Neural cell (in vitro differentiated cells): ENCODE data around the gene TRIM14. TPM values are rescaled to one million over a fixed set of nuclear protein-coding genes. Genes with fewer than 3 reads are reported as not detected.

ENCODE experiments used
- H2AFZ ChIP-seq: fragments of 200-600, 300-800 bp; sonication (generic), shearing (Covaris generic); 2 replicates; pipeline ENCODE4 v1.6.0; 2014; ENCODE audit warnings: low read depth, mild to moderate bottlenecking, antibody characterized with exemption, low read length, moderate library complexity
- H3F3A ChIP-seq: fragments of 200-600 bp; shearing (Covaris generic); 2 replicates; pipeline ENCODE4 v1.6.1; 2016; ENCODE audit warnings: mild to moderate bottlenecking, moderate library complexity, mixed read lengths, antibody characterized with exemption, low read length; ENCODE audit not compliant: insufficient read depth, poor library complexity, severe bottlenecking
- H3K27ac ChIP-seq: fragments of 200-600, 300-800 bp; sonication (generic), shearing (Covaris generic); 2 replicates; pipeline ENCODE4 v1.5.1; 2014; ENCODE audit warnings: mild to moderate bottlenecking, low read length, moderate library complexity
- H3K27me3 ChIP-seq: fragments of 300-800, 200-600 bp; sonication (generic), shearing (Covaris generic); 2 replicates; pipeline ENCODE4 v1.6.0; 2014; ENCODE audit warnings: mild to moderate bottlenecking, low read depth, low read length, moderate library complexity; ENCODE audit not compliant: insufficient read depth
- H3K36me3 ChIP-seq: fragments of 300-800, 200-600 bp; sonication (generic), shearing (Covaris generic); 2 replicates; pipeline ENCODE4 v1.5.1; 2014; ENCODE audit warnings: mild to moderate bottlenecking, antibody characterized with exemption, low read length, moderate library complexity; ENCODE audit not compliant: insufficient read depth
- H3K4me2 ChIP-seq: fragments of 300-800, 200-600 bp; sonication (generic), shearing (Covaris generic); 2 replicates; pipeline ENCODE4 v1.6.0; 2014; ENCODE audit warnings: mild to moderate bottlenecking, low read length
- H3K4me3 ChIP-seq: fragments of 300-800, 200-600 bp; sonication (generic), shearing (Covaris generic); 2 replicates; pipeline ENCODE4 v1.5.1; 2014; ENCODE audit warnings: mild to moderate bottlenecking, low read length, moderate library complexity
- H3K79me2 ChIP-seq: fragments of 200-600 bp; shearing (Covaris generic); replicated peaks from 2 replicates; pipeline ENCODE4 v1.6.0; 2014; ENCODE audit warnings: mild to moderate bottlenecking, low read length, moderate library complexity; ENCODE audit not compliant: insufficient read depth
- H3K9ac ChIP-seq: fragments of 300-800, 200-600 bp; sonication (generic), shearing (Covaris generic); 2 replicates; pipeline ENCODE4 v1.6.1; 2016; ENCODE audit warnings: mild to moderate bottlenecking, low read length, mixed read lengths
- H3K9me2 ChIP-seq: fragments of 200-600 bp; shearing (Covaris generic); 2 replicates; pipeline ENCODE4 v1.6.1; 2016; ENCODE audit warnings: mild to moderate bottlenecking, low read length, mixed read lengths; ENCODE audit not compliant: insufficient read depth
- H3K9me3 ChIP-seq: fragments of 200-600, 300-800 bp; sonication (generic), shearing (Covaris generic); 2 replicates; pipeline ENCODE4 v1.6.1; 2016; ENCODE audit warnings: mild to moderate bottlenecking, mixed run types, low read length, moderate library complexity, mixed read lengths
- H4K20me1 ChIP-seq: fragments of 200-600 bp; shearing (Covaris generic); 2 replicates; pipeline ENCODE4 v1.6.1; 2016; ENCODE audit warnings: mild to moderate bottlenecking, mixed run types; ENCODE audit not compliant: insufficient read depth
- CTCF ChIP-seq: fragments of 450-650 bp; IDR thresholded peaks from 2 replicates; pipeline ENCODE4 v1.5.1; 2014; ENCODE audit warnings: antibody characterized with exemption, mild to moderate bottlenecking, moderate library complexity; ENCODE audit not compliant: poor library complexity, severe bottlenecking
- EP300 ChIP-seq: fragments of 450-650 bp; conservative IDR thresholded peaks from 2 replicates; pipeline ENCODE4 v1.6.1; 2014; ENCODE audit warnings: antibody characterized with exemption, mild to moderate bottlenecking, moderate library complexity; ENCODE audit not compliant: poor library complexity, severe bottlenecking
- EZH2 ChIP-seq: fragments of 200-600, 300-800 bp; shearing (Covaris generic), sonication (generic); IDR thresholded peaks from 2 replicates; pipeline ENCODE4 v1.6.1; 2014; ENCODE audit warnings: antibody characterized with exemption, low read length, borderline replicate concordance, mild to moderate bottlenecking; ENCODE audit not compliant: insufficient read depth, poor library complexity, severe bottlenecking
- MXI1 ChIP-seq: fragments of 450-650 bp; conservative IDR thresholded peaks from 2 replicates; pipeline ENCODE4 v1.6.1; 2014; ENCODE audit warnings: antibody characterized with exemption, mild to moderate bottlenecking; ENCODE audit not compliant: poor library complexity, severe bottlenecking
- POLR2AphosphoS5 ChIP-seq: IDR thresholded peaks from 2 replicates; pipeline ENCODE4 v1.6.1; 2012
- RAD21 ChIP-seq: fragments of 450-650 bp; conservative IDR thresholded peaks from 2 replicates; pipeline ENCODE4 v1.6.1; 2014; ENCODE audit warnings: antibody characterized with exemption, mild to moderate bottlenecking, moderate library complexity
- REST ChIP-seq: IDR thresholded peaks from 2 replicates; pipeline ENCODE4 v1.6.1; 2012; ENCODE audit warnings: borderline replicate concordance
- SMC3 ChIP-seq: fragments of 450-650 bp; conservative IDR thresholded peaks from 2 replicates; pipeline ENCODE4 v1.6.1; 2014; ENCODE audit warnings: antibody characterized with exemption, mild to moderate bottlenecking, moderate library complexity; ENCODE audit not compliant: poor library complexity
- TAF1 ChIP-seq: IDR thresholded peaks from 2 replicates; pipeline ENCODE4 v1.6.1; 2012; ENCODE audit warnings: low read depth
- polyA plus RNA-seq: library from polyadenylated mRNA; depleted of rRNA; stranded (reverse); fragments of >200 nt; gene quantifications from 2 replicates; pipeline ENCODE4 v1.2.3, GENCODE V29; 2014

TRIM14 gene
- polyA plus RNA-seq, 1 donor from 2014 or later, result not detected

- H3K27ac ChIP-seq, result no peak overlapping the region
- no peaks in the 10 kb centered on the region for H3K27me3 ChIP-seq
- no peaks in the 10 kb centered on the region for H3K36me3 ChIP-seq
- H3F3A ChIP-seq, result no peaks in the 10 kb centered on the region
- H4K20me1 ChIP-seq, result no peaks in the 10 kb centered on the region
- no peaks in the 10 kb centered on the region for H3K79me2 ChIP-seq
- H2AFZ ChIP-seq, result no peak overlapping the region
- no peaks in the 10 kb centered on the region for H3K9me2 ChIP-seq
- TF ChIP-seq SMC3, result no peak
- no peak for TF ChIP-seq TAF1
- TF ChIP-seq REST, result no peak
- no peak for TF ChIP-seq POLR2AphosphoS5
- TF ChIP-seq RAD21, result no peak
- TF ChIP-seq EP300, result no peak
- no peak for TF ChIP-seq CTCF
- TF ChIP-seq EZH2, result no peak
- TF ChIP-seq MXI1, result no peak
- H3K9ac ChIP-seq, result no peak overlapping the region
- no peak overlapping the region for H3K4me2 ChIP-seq
- no peak overlapping the region for H3K4me3 ChIP-seq
- no peaks in the 10 kb centered on the region for H3K9me3 ChIP-seq
These were observed 56.9 kb downstream of the TRIM14 start for GRCh38 chr9:98062161-98062560.

GRCh38 chr9:98057138-98057799 is 61.8 kb downstream of the TRIM14 start:
- Histone ChIP-seq H3K27ac (no peak overlapping the region), H3K9ac (peak overlapping the region; percentile 69)
- TF ChIP-seq CTCF (no peak), MXI1 (no peak), REST (no peak), EZH2 (no peak), EP300 (no peak)

More at GRCh38 chr9:98057138-98057799, 61.8 kb downstream of the TRIM14 start:
- Histone ChIP-seq H3K4me2 (peak overlapping the region; percentile 69), H3K4me3 (peak overlapping the region; percentile 97), H3K36me3 (no peaks in the 10 kb centered on the region), H3K27me3 (no peaks in the 10 kb centered on the region), H4K20me1 (no peaks in the 10 kb centered on the region), H3K9me2 (no peaks in the 10 kb centered on the region), H2AFZ (peak overlapping the region; percentile 63), H3F3A (no peaks in the 10 kb centered on the region), H3K9me3 (no peaks in the 10 kb centered on the region), H3K79me2 (no peaks in the 10 kb centered on the region)
